ENCODE results near the gene MLC1. TPM values are rescaled to one million over a fixed set of nuclear protein-coding genes. Genes with fewer than 3 reads are reported as not detected.

The MLC1 gene
- total and polyA plus RNA-seq, 10 of the 15 experiments (the other 5 are each of a cell fraction or from before 2014, with no cell fraction given), result 0.03 to 0.15 (median 0.07) TPM; not detected in 7

DNA sequence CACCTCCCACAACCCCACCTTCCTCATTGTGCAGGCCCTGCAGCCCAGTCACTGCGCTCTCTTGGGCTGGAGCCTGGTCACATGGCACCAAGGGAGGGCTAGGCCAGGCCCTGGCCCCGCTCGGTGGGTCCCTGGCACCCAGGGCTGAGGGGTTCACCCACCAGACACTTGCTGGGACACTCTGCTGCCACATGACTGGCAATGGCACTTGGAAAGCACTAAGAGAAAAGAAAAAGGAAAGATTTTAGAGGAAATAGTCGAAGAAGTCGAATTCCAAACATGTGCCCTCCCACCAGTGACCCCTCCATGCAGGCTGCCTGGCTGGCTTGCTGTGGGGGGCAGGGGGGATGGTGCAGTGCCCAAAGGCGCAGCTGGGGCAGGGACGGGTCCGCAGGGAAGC, 14.9 kb downstream of the MLC1 start (continued):
- TF ChIP-seq, protein P1, sequence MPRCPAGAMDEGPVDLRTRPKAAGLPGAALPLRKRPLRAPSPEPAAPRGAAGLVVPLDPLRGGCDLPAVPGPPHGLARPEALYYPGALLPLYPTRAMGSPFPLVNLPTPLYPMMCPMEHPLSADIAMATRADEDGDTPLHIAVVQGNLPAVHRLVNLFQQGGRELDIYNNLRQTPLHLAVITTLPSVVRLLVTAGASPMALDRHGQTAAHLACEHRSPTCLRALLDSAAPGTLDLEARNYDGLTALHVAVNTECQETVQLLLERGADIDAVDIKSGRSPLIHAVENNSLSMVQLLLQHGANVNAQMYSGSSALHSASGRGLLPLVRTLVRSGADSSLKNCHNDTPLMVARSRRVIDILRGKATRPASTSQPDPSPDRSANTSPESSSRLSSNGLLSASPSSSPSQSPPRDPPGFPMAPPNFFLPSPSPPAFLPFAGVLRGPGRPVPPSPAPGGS (IDR thresholded peaks at IDR 0.05; ENCODE audit: borderline replicate concordance, insufficient read depth, low read depth, low read length, poor library complexity, severe bottlenecking), result no peak
- TF ChIP-seq BRCA1 (IDR thresholded peaks at IDR 0.05; ENCODE audit: low read depth, low read length) (no peak), RELA (IDR thresholded peaks at IDR 0.05; ENCODE audit: borderline replicate concordance, partially characterized antibody) (no peak)

DNA sequence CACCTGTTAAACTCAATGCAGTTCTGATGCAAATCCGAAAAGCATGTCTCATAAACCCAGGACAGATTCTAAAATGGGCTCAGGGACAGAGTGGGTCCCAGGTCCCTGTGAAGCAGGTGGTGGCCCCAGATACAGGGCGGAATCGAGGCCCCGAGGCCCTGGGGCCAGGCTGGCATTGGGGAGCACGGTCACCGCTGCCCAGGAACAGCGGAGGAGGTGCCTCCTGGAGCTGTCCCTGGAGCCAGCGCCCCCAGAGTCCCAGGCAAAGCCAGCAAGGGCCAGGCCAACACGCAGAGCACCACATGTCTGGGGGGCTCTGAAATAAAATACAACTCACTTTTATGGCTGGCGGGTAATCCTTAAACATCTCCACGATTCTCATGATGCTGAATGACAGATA, 17.1 kb downstream of the MLC1 start:
- ChIA-PET POLR2A (no interaction called here), CTCF (no interaction called here), RAD21 (ENCODE audit: unreplicated experiment) (interaction anchor here (0.7 kb wide), 1 partner anchor 65 kb away, joined by 4 read pairs; no protein-coding TSS in a partner anchor), SMC1A (ENCODE audit: uncharacterized antibody, unreplicated experiment) (no interaction called here)
- WGBS (ENCODE audit: insufficient coverage, insufficient replicate concordance, low lambda C conversion rate, missing lambda C conversion rate), result 60% methylated on average over 11 of the region's 11 CpGs
- Histone ChIP-seq H2AFZ (ENCODE audit: control insufficient read depth, low read depth, low read length) (no peak overlapping the region), H3K79me2 (ENCODE audit: control insufficient read depth, insufficient read depth, low read length) (no peaks in the 10 kb centered on the region), H3K4me1 (ENCODE audit: control insufficient read depth, insufficient read depth, low read length) (no peaks in the 10 kb centered on the region), H3K9ac (ENCODE audit: control insufficient read depth, insufficient read depth, low read length) (no peak overlapping the region), H3K9me3 (replicated peaks; ENCODE audit: control insufficient read depth, insufficient read depth, low read length) (no peaks in the 10 kb centered on the region), H3K27ac (ENCODE audit: control insufficient read depth, insufficient read depth) (no peak overlapping the region), H3K4me2 (ENCODE audit: control insufficient read depth, insufficient read depth) (no peak overlapping the region), H4K20me1 (ENCODE audit: control insufficient read depth, insufficient read depth) (no peaks in the 10 kb centered on the region), H3K27me3 (replicated peaks in 1 of 2; ENCODE audit: control insufficient read depth in 2 of 2, insufficient read depth in 2 of 2, low read length in 1 of 2) (no peaks in the 10 kb centered on the region; a peak in 2 of 4 replicates), H3K4me3 (no peak overlapping the region), H3K36me3 (ENCODE audit: control insufficient read depth in 2 of 2, insufficient read depth in 2 of 2, low read length in 1 of 2) (no peaks in the 10 kb centered on the region)
- in situ Hi-C loops (cut with MboI) (no loop called here), intact Hi-C loops (cut with micrococcal nuclease; ENCODE audit: unreplicated experiment) (no loop called here)
- no peak for TF ChIP-seq MTA3 (IDR thresholded peaks at IDR 0.05; ENCODE audit: borderline replicate concordance, low read length)
- no peak for TF ChIP-seq RBBP5 (conservative IDR thresholded peaks at IDR 0.05)
- no peak for TF ChIP-seq ZBED1 (IDR thresholded peaks at IDR 0.05; ENCODE audit: borderline replicate concordance)
- no peak for TF ChIP-seq MXI1 (IDR thresholded peaks at IDR 0.05; ENCODE audit: low read depth, low read length)
- no peak for TF ChIP-seq TARDBP (IDR thresholded peaks at IDR 0.05; ENCODE audit: borderline replicate concordance)
- no peak for TF ChIP-seq BHLHE40 (IDR thresholded peaks at IDR 0.05; ENCODE audit: borderline replicate concordance in 1 of 2, low read depth in 2 of 2, low read length in 1 of 2)
- TF ChIP-seq SMAD5 (IDR thresholded peaks at IDR 0.05; ENCODE audit: low read depth), result no peak
- TF ChIP-seq, protein P2, sequence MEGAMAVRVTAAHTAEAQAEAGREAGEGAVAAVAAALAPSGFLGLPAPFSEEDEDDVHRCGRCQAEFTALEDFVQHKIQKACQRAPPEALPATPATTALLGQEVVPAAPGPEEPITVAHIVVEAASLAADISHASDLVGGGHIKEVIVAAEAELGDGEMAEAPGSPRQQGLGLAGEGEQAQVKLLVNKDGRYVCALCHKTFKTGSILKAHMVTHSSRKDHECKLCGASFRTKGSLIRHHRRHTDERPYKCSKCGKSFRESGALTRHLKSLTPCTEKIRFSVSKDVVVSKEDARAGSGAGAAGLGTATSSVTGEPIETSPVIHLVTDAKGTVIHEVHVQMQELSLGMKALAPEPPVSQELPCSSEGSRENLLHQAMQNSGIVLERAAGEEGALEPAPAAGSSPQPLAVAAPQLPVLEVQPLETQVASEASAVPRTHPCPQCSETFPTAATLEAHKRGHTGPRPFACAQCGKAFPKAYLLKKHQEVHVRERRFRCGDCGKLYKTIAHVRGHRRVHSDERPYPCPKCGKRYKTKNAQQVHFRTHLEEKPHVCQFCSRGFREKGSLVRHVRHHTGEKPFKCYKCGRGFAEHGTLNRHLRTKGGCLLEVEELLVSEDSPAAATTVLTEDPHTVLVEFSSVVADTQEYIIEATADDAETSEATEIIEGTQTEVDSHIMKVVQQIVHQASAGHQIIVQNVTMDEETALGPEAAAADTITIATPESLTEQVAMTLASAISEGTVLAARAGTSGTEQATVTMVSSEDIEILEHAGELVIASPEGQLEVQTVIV (IDR thresholded peaks at IDR 0.05; ENCODE audit: borderline replicate concordance, partially characterized antibody), result no peak
- TF ChIP-seq CBFB (IDR thresholded peaks at IDR 0.05; ENCODE audit: low read depth), result no peak
- DNase-seq (ENCODE audit: low read depth, low spot score) (no peak), FAIRE-seq (no peak), ATAC-seq (no peak)
- BruUV-seq (replicated peaks), result no TSS peak

Measured in GM12878 (cell line).